Spleen (tissue), 11 donors: ENCODE data around the gene BORCS8. TPM values are rescaled to one million over a fixed set of nuclear protein-coding genes. Genes with fewer than 3 reads are reported as not detected.

ENCODE experiments used
- DNase-seq: peaks from one replicate; pipeline ENCODE4 v3.0.0-alpha.2; 2020
- H3K27ac ChIP-seq, 8 donors: fragments of 200-600 bp; sonication (generic) in 7 of 8; 1 replicate in 4 of 8; 2 replicates in 4 of 8; pipeline versions ENCODE4 v1.5.0 to v1.8.0; 2016 to 2021; ENCODE audit warnings: inconsistent platforms in 4 of 8, mild to moderate bottlenecking in 4 of 8, moderate library complexity in 1 of 8
- H3K27me3 ChIP-seq, 7 donors: fragments of 200-600 bp; sonication (generic) in 6 of 7; replicated peaks in 1 of 7; 1 replicate in 4 of 7; 2 replicates in 3 of 7; pipeline versions ENCODE4 v1.5.0 to v1.8.0; 2016 to 2021; ENCODE audit warnings: inconsistent platforms in 3 of 7, mild to moderate bottlenecking in 1 of 7
- H3K36me3 ChIP-seq, 6 donors: fragments of 200-600 bp; sonication (generic) in 5 of 6; 1 replicate in 4 of 6; 2 replicates in 2 of 6; pipeline versions ENCODE4 v1.5.0 to v1.8.0; 2016 to 2021; ENCODE audit warnings: inconsistent platforms in 2 of 6
- H3K4me1 ChIP-seq, 6 donors: fragments of 200-600 bp; sonication (generic) in 5 of 6; 1 replicate in 3 of 6; 2 replicates in 3 of 6; pipeline versions ENCODE4 v1.5.0 to v1.8.0; 2016 to 2021; ENCODE audit warnings: inconsistent platforms in 3 of 6
- H3K4me3 ChIP-seq, 8 donors: fragments of 200-600 bp; sonication (generic) in 7 of 8; 1 replicate in 4 of 8; 2 replicates in 4 of 8; pipeline versions ENCODE4 v1.5.0 to v1.8.0; 2016 to 2021; ENCODE audit warnings: inconsistent platforms in 4 of 8, mild to moderate bottlenecking in 4 of 8, moderate library complexity in 2 of 8
- H3K9me3 ChIP-seq, 8 donors: fragments of 200-600 bp; sonication (generic) in 7 of 8; 1 replicate in 4 of 8; 2 replicates in 4 of 8; pipeline versions ENCODE4 v1.5.0 to v1.8.0; 2016 to 2021; ENCODE audit warnings: inconsistent platforms in 4 of 8
- CTCF ChIP-seq, 11 experiments: fragments of 200-600 bp in 7 of 11; fragments of 450-650 bp in 4 of 11; sonication (generic) in 4 of 11; IDR thresholded peaks in 8 of 11; conservative IDR thresholded peaks in 3 of 11; 1 replicate in 7 of 11; 2 replicates in 4 of 11; pipeline versions ENCODE4 v1.4.0 to v1.8.0; 2016 to 2021; ENCODE audit warnings: antibody characterized with exemption in 11 of 11, inconsistent platforms in 4 of 11, mild to moderate bottlenecking in 1 of 11
- POLR2A ChIP-seq, 3 donors: fragments of 450-650 bp; IDR thresholded peaks; one replicate each; pipeline ENCODE4 v1.5.1; 2017; ENCODE audit warnings: antibody characterized with exemption in 3 of 3, mild to moderate bottlenecking in 1 of 3
- POLR2AphosphoS5 ChIP-seq, 3 donors: sonication (generic); formaldehyde crosslinking; IDR thresholded peaks; one replicate each; pipeline ENCODE4 v1.5.1; 2017; ENCODE audit warnings: antibody characterized with exemption in 3 of 3
- WGBS, 5 donors: extraction: QIAGEN DNeasy Blood & Tissue Kit in 3 of 5; methylation state at CpG; one replicate each; pipeline versions ENCODE4 v1.1.5 to v1.1.7; 2013 to 2018; 5-methylcytosine and 5-hydroxymethylcytosine counted together
- intact Hi-C: fragments of 100-400 bp; cut with DNase I; formaldehyde crosslinking; loops from one replicate; pipeline ENCODE4 v1.15.0; 2023; ENCODE audit warnings: low total_unique reads
- polyA plus RNA-seq, 3 donors: library from polyadenylated mRNA; stranded (reverse); fragments of 200-250 nt; gene quantifications; one replicate each; pipeline ENCODE4 v1.2.1, GENCODE V29; 2013
- total RNA-seq, 7 donors: library from RNA; depleted of rRNA in 3 of 7; stranded (reverse); fragments of >200 nt in 3 of 7; fragmentation: NEBNext Ultra II Directional in 4 of 7; extraction: Animal tissue kit (Norgen Biotek cat#: 25700) in 4 of 7; gene quantifications; one replicate each; pipeline versions ENCODE4 v1.1.0 to v1.2.1, GENCODE V29; 2016 to 2021
- donor health status: healthy with polysubstance abuse.
- donor health status: DM: no; HTN: no; CAD: no; lungs with moderate emphysema.
- donor health status: DM: no; HTN: no; CAD: no.
- donor health status: Bipolar disorder and iron deficiency.
- donor health status: healthy.
- donor health status: DM: no; HTN: no; CAD: no.
- donor health status: DM: yes; HTN: yes; CAD: no.

The BORCS8 gene
- total and polyA plus RNA-seq, 10 donors: 14.0 to 52.1 (median 26.2) TPM

DNA sequence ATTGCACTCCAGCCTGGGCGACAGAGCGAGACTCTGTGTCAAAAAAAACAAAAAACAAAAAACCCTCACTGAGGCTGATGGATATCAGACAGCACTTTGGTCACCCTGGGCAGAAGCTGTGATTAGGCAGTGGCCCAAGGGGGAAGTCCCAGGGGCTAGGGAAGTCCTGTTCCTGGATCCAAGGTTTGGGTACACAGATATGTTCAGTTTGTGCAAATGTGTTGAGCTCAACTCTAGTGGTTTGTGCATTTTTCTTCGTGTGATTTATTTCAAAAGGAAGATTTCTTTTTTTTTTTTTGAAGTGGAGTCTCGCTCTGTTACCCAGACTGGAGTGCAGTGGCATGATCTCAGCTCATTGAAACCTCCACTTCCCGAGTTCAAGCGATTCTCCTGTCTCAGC is 34.1 kb downstream of the BORCS8 start:
- DNase-seq: no peak
- Histone ChIP-seq H3K36me3 (peaks cover 0 to 30% (median 3%) of the 10 kb centered on the region in 6 donors), H3K4me3 (no peak overlapping the region), H3K4me1 (peaks cover 0 to 39% (median 13%) of the 10 kb centered on the region in 6 donors), H3K27me3 (no peaks in the 10 kb centered on the region), H3K9me3 (peaks cover 0 to 7% (median 2%) of the 10 kb centered on the region in 8 donors), H3K27ac (no peak overlapping the region)
- WGBS, 5 donors: 58 to 74% (median 65%) methylated on average over 6 of the region's 6 CpGs
- intact Hi-C loops: no loop called here
- TF ChIP-seq CTCF (IDR thresholded peaks at IDR 0.05 in 8 of 11, conservative IDR thresholded peaks at IDR 0.05 in 3 of 11) (no peak), POLR2AphosphoS5 (IDR thresholded peaks at IDR 0.05) (no peak), POLR2A (IDR thresholded peaks at IDR 0.05) (no peak)

DNA sequence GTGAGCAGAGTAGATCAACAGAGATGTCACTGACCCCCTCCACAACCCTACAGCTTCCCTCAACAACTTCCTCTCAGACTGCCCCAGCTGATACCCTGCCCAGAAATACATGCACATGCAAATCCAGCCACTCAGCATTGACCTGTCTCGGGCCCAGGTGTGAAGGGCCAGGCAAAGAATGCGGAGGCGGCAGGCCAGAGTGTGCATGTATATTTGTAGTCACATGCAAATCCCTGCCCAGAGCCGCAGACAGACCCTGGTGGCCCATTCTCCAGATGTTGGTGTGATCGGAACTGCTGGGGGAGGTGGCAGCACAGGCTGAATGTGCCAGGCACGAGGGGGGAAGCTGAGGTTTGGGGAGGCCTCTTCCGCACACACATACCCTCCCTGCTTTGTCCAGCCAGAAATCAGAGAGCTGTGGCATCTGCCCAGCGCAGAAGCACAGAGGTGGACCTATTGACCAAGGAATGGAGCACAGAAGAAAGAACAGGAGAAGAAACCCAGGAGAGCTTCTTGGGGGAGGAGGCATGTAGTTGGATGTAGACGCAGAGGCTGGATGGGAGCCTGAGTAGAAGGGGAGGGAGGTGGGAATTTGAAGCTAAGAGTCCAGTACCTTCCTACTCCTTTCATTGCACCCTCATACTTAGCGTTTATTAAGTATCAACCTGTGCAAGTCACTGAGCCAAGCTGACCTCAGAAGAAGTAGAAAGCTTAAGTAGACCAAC is 36.3 kb downstream of the BORCS8 start:
- intact Hi-C loops: no loop called here
- peaks cover 0 to 44% (median 15%) of the 10 kb centered on the region in 6 donors for H3K4me1 ChIP-seq
- H3K36me3 ChIP-seq: peaks cover 0 to 32% (median 3%) of the 10 kb centered on the region in 6 donors
- H3K4me3 ChIP-seq: no peak overlapping the region
- peak overlapping the region in 2 of 8 donors; percentile 11 to 25 for H3K27ac ChIP-seq
- no peaks in the 10 kb centered on the region for H3K27me3 ChIP-seq
- TF ChIP-seq POLR2AphosphoS5 (IDR thresholded peaks at IDR 0.05) (peak in 2 of 3 donors; percentile 49 to 68), POLR2A (IDR thresholded peaks at IDR 0.05) (no peak)
- no peak for DNase-seq
- H3K9me3 ChIP-seq: peaks cover 0 to 7% (median 2%) of the 10 kb centered on the region in 8 donors
- 76 to 87% (median 78%) methylated on average over 10 of the region's 10 CpGs for WGBS, 5 donors

GRCh38 chr19:19154768-19155494 is 37.0 kb downstream of the BORCS8 start:
- DNase-seq: no peak
- Histone ChIP-seq H3K27me3 (no peaks in the 10 kb centered on the region), H3K36me3 (peaks cover 0 to 38% (median 3%) of the 10 kb centered on the region in 6 donors), H3K4me3 (no peak overlapping the region), H3K27ac (peak overlapping the region in 1 of 8 donors; percentile 11), H3K4me1 (peaks cover 0 to 37% (median 10%) of the 10 kb centered on the region in 6 donors), H3K9me3 (peaks cover 0 to 7% (median 2%) of the 10 kb centered on the region in 8 donors)
- intact Hi-C loops: no loop called here
- WGBS, 5 donors: 86 to 94% (median 90%) methylated on average over 5 to 6 of the region's 6 CpGs
- TF ChIP-seq POLR2AphosphoS5 (IDR thresholded peaks at IDR 0.05) (no peak), CTCF (IDR thresholded peaks at IDR 0.05 in 8 of 11, conservative IDR thresholded peaks at IDR 0.05 in 3 of 11) (no peak), POLR2A (IDR thresholded peaks at IDR 0.05) (no peak)

GRCh38 chr19:19152668-19153384 is 39.1 kb downstream of the BORCS8 start:
- no peak for DNase-seq
- no peaks in the 10 kb centered on the region for H3K27me3 ChIP-seq
- H3K4me3 ChIP-seq: no peak overlapping the region
- H3K4me1 ChIP-seq: peaks cover 0 to 20% (median 7%) of the 10 kb centered on the region in 6 donors
- WGBS, 5 donors: 78 to 88% (median 83%) methylated on average over 7 to 13 of the region's 13 CpGs
- intact Hi-C loops: no loop called here
- H3K9me3 ChIP-seq: peaks cover 0 to 7% (median 2%) of the 10 kb centered on the region in 8 donors
- H3K36me3 ChIP-seq: peaks cover 0 to 58% (median 18%) of the 10 kb centered on the region in 6 donors
- TF ChIP-seq POLR2AphosphoS5 (IDR thresholded peaks at IDR 0.05) (peak in 1 of 3 donors; percentile 12), POLR2A (IDR thresholded peaks at IDR 0.05) (no peak)
- H3K27ac ChIP-seq: no peak overlapping the region
